GM21447 (cell line): ENCODE results near the gene NTSR1.
A peak's percentile ranks its signal among the peaks of the same experiment; 100 is the strongest.

Source experiments
- ATAC-seq: cut with Tn5 transposase; IDR thresholded peaks from one replicate; pipeline ENCODE4 v1.9.1; 2021; ENCODE audit not compliant: unreplicated experiment

Gene NTSR1

GRCh38 chr20:62737271-62737811, 28.7 kb downstream of the NTSR1 start:
- no peak for ATAC-seq

GRCh38 chr20:62738025-62738881, 29.6 kb downstream of the NTSR1 start:
- no peak for ATAC-seq

DNA sequence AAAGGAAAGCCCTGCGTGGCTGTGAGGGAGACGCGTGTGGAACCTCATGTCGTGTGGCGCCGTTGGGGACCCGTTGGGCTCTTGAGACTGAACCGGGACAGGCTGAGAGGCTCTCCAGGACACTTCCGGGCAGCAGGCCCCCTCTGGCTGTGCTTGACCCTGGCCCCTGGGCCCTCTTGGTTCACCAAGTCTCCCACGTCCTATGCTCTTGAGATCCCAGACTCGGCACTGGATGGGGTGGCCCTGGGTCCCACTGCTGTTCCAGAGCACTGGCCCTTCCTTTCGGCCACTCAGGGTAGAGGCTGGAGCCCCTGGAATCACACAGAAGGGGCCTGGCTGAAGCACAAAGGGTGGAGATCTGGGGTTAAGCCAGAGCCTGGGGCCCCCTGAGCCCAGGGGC, 30.4 kb downstream of the NTSR1 start:
- ATAC-seq: no peak

GRCh38 chr20:62739581-62740285, 31.1 kb downstream of the NTSR1 start:
- peak; percentile 27 for ATAC-seq

- peak; percentile 68 for ATAC-seq
Measured at GRCh38 chr20:62740286-62741141, 31.9 kb downstream of the NTSR1 start.

DNA sequence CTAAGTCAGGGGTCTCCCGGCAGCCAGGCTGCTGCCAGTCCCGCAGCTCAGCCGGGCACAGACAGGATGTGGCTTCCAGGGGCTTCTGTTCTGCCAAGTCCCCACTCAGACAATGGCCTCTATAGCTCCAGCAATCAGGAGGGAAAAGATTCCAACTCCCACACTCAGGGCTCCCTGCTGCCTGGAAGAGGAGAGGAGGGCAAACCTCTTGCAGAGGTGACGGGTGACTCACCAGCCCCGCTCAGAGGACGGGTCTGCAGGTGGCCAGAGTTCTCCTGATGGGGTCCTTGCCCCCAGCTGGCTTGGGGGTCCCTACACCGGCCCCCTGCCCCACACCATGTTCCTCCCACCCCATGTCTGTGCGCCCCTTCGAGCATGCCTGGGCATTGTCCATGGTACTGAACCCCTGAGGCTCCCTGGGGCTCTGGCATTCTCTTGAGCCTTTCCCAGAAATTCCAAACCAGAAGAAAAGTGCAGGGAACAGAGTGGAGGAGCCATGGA, 32.6 kb downstream of the NTSR1 start:
- ATAC-seq: no peak

GRCh38 chr20:62741701-62742491, 33.3 kb downstream of the NTSR1 start:
- no peak for ATAC-seq

DNA sequence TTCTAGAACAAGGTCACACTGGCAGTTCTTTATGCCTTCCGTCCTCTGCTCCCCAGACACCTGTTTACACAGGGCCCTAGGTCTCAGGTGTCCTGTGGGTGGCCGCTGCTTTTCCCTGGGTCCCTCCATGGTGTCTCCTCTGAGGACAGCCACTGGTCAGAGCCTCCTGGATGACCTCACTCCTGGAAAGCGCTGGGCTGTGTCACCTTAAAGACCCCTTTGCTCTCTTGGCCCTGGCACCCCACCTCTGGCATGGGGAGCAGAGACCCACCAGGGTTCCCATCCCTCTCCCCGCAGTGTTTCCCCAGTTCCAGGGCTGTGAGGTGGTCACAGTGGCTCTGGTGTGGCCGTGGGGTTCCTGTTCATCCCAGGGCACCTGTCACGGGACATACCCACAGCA, 33.9 kb downstream of the NTSR1 start:
- ATAC-seq: no peak

DNA sequence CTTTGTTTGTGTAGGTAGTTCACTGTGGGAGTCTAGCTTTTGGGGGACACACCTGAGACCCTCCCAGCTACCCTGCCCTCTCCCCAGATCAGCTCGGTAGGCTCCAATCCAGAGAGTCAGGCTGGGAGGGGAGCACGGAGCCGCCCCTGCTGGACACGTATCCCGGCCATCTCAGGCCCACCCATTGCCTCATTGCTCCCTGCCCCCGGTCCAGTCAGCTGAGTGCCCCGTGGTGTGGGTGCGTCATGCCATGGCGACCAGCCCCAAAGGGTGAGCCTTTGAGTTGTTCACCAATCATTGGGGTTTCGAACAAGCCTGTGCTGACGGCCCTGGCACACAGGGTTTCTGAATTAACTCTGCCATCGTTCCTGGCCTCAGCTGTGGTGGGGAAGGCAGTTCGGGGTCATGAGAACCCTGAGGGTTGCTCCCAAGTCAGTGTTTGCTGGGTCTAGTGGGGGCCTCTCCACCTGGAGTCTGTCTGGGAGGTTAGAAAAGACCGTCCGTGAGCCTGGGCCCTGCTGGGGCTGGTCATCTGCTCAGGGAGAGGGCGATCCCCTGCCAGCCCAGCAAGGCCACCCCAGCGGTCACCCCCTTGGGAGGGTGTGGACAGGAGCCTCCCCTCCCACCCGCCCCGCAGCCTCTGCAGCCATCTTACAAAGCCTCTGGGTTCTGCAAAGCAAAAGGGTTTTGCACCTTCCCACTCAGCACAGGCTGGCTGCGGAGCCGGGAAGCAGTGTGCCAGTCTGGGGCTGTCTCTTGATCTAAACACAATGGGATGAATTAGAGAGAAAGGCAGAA, 34.5 kb downstream of the NTSR1 start:
- ATAC-seq: no peak

DNA sequence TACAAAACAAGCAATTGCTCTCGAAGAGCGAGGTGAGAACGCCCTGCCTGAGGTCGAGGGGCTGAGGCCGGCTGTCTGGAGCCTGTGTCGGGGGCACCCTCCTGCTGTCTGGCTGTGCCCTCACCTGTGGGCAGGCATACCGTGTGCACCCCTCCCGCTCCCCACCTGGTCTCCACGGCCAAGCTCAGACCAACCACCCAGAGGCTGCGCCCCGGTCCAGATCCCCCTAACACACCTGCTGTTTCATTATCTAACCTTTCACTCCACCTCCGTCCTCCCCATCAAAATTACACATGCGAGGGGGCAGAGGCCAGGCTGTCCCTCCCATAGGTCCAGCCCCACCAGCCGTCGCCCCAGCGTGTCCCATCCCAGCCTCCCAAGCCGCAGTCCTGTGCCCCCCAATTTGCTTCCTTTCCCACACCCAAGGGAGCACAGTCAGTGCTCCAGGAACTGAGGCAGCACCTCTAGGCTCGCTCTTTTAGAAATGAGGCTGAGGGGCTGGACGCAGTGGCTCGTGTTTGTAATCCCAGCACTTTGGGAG, 35.2 kb downstream of the NTSR1 start:
- no peak for ATAC-seq

DNA sequence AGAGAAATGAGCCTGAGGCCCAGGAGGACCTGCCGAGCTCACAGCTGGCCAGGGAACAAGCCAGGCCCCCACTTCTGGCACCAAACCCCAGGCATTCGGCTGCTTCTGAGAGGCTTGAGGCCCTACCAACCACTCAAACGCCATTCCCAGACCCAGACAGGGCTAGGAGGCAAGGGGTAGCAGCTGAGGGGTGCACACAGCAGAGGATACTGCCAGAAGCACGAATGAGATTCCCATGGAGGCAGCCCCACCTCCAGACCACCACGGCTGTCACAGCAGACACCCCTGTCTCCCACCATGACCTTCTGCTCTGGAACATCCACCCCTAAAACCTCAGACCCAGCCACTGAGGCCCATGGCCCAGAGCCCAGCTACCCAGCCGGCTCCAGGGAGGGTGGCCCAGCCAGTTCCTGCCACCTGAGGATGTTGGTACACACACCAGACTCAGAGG, 36.1 kb downstream of the NTSR1 start:
- no peak for ATAC-seq

DNA sequence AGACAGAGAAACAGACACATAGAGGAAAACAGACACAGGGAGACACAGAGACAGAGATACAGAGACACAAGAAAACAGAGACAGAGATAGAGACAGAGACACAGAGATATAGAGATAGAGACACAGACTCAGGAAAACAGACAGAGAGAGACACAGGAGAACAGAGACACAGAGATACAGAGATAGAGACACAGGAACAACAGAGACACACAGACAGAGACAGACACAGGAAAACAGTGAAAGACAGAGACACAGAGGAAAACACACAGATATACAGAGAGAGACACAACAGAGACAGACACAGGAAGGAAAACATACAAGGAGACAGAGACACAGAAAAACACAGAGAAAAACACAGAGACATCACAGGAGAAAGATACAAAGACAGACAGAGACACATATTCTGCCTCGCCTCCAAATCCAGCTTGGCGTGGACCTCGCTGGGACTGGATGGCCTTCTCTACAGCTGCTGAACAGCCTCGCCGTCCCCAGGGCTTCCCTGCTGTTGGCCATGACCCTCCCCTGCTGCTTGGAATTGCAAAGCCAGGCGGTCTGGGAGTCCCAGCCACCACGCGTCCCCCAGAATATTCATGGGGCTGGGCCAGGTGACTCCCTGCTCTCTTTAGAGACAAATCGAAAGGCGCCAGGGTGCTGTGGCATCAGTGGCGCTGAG, 36.8 kb downstream of the NTSR1 start:
- no peak for ATAC-seq

GRCh38 chr20:62745952-62746288, 37.3 kb downstream of the NTSR1 start:
- ATAC-seq: no peak

GRCh38 chr20:62748311-62748710, 39.7 kb downstream of the NTSR1 start:
- no peak for ATAC-seq

DNA sequence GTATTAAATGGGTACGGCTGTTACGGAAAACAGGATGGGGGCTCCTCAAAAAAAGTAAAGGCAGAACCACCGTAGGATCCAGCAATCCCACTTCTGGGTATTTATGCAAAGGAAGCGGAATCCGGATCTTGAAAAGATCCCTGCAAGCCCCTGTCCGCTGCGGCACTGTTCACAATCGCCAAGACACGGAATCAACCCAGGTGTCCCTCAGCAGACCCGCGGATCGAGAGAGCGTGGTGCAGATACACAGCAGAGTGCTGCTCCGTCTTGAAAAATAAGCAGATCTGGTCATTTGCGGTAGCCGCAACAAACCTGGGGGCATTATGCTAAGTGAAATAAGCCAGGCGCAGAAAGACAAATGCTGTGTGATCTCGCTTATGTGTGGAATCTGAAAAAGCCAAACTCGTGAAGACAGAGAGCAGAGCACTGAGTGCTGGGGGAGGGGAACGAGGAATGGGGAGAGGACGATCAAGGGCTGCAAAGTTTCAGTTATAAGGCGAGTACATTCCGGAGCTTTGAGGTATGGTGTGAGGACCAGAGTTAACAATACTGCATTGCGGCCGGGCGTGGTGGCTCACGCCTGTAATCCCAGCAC, 41.3 kb downstream of the NTSR1 start:
- no peak for ATAC-seq

DNA sequence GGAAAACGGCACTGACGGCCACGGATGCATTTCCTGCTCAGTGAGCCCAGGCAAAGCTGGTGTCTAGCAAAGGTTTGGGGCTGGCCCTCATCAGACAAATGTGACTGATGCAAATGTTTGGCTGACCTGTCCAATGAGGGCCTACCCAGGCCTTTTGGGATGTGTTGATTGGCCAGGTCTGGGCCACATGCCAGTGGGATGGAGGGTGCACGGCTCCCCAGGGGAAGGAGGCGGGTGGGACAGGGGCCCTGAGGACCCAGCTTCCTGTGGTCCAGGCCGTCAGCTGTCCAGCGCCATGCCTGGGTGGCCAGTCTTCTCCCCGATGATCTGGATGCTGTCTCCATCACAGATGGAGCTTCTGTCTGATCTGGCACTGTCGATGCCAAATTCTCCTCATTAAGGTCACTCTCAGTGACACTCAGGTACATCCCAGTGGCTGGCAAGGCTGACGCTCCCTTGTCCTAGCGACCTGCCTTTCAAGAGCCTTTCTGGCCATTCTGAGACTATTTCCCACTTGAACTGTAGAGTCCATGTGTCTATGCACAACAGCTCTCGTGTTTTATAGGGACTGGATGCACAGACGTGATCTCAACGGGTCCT, 43.0 kb downstream of the NTSR1 start:
- no peak for ATAC-seq

DNA sequence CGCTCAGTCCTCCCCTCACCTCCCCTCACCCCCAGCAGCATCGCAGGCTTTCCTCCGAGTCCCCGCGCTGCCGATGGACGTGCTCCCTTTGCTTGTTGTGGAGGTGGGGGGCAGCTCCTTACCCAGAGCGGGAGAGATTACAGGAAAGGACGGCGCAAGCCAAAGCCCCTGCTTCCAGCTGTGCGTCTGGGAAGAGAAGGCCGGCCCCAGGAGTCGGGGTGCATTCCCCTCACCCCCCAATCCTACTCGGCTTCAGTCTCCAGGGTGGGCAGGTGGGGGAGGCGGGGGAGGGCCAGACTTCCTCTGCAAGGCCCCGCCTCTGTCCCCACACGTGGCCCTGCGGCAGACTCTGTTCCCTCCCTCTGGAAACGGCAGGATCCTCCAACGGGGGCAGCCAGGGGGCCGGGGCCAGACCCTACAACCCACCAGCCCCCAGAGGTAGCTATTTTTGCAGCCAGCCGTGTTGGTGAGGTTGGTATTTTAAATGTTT, 43.6 kb downstream of the NTSR1 start:
- no peak for ATAC-seq
